Prostate gland (tissue), 2 donors: ENCODE results near the gene TCIRG1. TPM values are rescaled to one million over a fixed set of nuclear protein-coding genes. Genes with fewer than 3 reads are reported as not detected.
A peak's percentile ranks its signal among the peaks of the same experiment; 100 is the strongest.

Experiments
- DNase-seq: peaks from one replicate; pipeline ENCODE4 v3.0.0-alpha.2; 2019; ENCODE audit warnings: low spot score
- H3K27ac ChIP-seq, 2 donors: fragments of 200-600 bp; sonication (generic); 2 replicates each; pipeline ENCODE4 v1.5.1; 2017 to 2019
- H3K27me3 ChIP-seq: fragments of 200-600 bp; sonication (generic); replicated peaks from 2 replicates; pipeline ENCODE4 v1.5.1; 2019; ENCODE audit not compliant: insufficient read depth
- H3K36me3 ChIP-seq, 2 donors: fragments of 200-600 bp; sonication (generic); 1 replicate in 1 of 2; 2 replicates in 1 of 2; pipeline versions ENCODE4 v1.5.1 to v1.8.1; 2017 to 2019
- H3K4me1 ChIP-seq: fragments of 200-600 bp; sonication (generic); replicated peaks from 2 replicates; pipeline ENCODE4 v1.5.1; 2019
- H3K4me3 ChIP-seq, 2 donors: fragments of 200-600 bp; sonication (generic); 2 replicates each; pipeline ENCODE4 v1.5.1; 2017 to 2019
- H3K9me3 ChIP-seq: fragments of 200-600 bp; sonication (generic); 2 replicates; pipeline ENCODE4 v1.5.1; 2017
- POLR2A ChIP-seq: fragments of 450-650 bp; IDR thresholded peaks from one replicate; pipeline ENCODE4 v1.6.1; 2016; ENCODE audit warnings: antibody characterized with exemption, mild to moderate bottlenecking
- POLR2AphosphoS5 ChIP-seq: sonication (generic); formaldehyde crosslinking; IDR thresholded peaks from one replicate; pipeline ENCODE4 v1.6.1; 2017; ENCODE audit warnings: antibody characterized with exemption
- WGBS: methylation state at CpG from one replicate; pipeline ENCODE4 v1.1.5; 2018; 5-methylcytosine and 5-hydroxymethylcytosine counted together
- intact Hi-C: fragments of 100-400 bp; cut with DNase I; formaldehyde crosslinking; loops from one replicate; pipeline ENCODE4 v1.14.2; 2022
- total RNA-seq, 2 donors: library from RNA; depleted of rRNA; stranded (reverse); fragments of >200 nt; gene quantifications; one replicate each; pipeline ENCODE4 v1.1.0, GENCODE V29; 2016
- TF ChIP-seq, protein P1 (sequence below), 4 experiments: fragments of 200-600 bp in 2 of 4; fragments of 450-650 bp in 2 of 4; sonication (generic) in 2 of 4; IDR thresholded peaks; 1 replicate in 3 of 4; 2 replicates in 1 of 4; pipeline ENCODE4 v1.5.1; 2016 to 2019; ENCODE audit warnings: antibody characterized with exemption in 4 of 4, mild to moderate bottlenecking in 2 of 4, moderate library complexity in 2 of 4

TCIRG1 gene
- total RNA-seq, 2 donors from 2014 or later = 114 to 118 TPM

DNA sequence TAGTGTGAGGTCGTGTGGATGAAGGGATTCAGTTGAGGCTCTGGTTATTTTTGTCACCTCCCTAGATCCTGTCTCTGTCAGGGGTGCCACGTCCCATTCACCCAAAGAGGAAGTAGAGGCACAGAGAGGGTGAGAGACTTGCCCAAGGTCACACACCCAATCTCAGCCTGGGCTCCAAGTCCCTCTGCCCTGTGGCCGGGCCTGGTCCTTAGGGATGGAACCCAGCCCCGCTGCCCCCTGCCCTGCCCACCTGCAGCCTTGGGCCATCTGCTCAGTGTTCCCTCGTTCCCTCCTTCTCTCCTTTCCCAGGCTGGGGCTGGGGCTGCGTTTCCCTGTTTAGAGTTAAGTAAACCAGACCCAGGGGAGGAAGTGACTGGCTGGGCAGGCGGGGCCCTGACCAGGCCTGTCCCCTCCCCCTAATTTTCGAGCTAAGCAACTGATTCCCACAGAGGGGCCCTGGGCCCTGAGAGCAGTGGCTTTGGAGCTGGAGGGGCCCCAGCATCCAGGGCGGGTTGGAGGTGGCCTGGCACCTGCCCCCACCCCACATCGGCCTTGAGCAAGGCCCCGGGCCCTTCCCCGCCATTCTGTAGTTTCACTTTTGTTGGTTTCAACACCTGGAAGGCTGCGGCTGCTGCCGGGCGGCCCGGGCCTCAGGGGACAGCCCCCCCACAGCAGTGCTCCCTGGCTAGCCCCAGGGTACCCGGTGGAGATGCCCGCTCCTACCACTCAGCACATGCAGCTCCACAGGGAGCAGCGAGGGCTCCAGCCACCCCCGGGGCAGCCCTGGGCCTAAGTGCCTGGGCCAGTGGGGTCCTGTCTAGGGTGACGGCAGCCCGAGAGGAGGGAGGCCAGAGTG is 1.5 kb downstream of the TCIRG1 start:
- DNase-seq = peak; percentile 56
- peak overlapping the region; percentile 63 to 76 for H3K4me3 ChIP-seq
- H3K27ac ChIP-seq = peak overlapping the region; percentile 80 to 88
- TF ChIP-seq, protein P1, sequence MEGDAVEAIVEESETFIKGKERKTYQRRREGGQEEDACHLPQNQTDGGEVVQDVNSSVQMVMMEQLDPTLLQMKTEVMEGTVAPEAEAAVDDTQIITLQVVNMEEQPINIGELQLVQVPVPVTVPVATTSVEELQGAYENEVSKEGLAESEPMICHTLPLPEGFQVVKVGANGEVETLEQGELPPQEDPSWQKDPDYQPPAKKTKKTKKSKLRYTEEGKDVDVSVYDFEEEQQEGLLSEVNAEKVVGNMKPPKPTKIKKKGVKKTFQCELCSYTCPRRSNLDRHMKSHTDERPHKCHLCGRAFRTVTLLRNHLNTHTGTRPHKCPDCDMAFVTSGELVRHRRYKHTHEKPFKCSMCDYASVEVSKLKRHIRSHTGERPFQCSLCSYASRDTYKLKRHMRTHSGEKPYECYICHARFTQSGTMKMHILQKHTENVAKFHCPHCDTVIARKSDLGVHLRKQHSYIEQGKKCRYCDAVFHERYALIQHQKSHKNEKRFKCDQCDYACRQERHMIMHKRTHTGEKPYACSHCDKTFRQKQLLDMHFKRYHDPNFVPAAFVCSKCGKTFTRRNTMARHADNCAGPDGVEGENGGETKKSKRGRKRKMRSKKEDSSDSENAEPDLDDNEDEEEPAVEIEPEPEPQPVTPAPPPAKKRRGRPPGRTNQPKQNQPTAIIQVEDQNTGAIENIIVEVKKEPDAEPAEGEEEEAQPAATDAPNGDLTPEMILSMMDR (IDR thresholded peaks at IDR 0.05) = no peak
- peak; percentile 40 for TF ChIP-seq POLR2A
- peak; percentile 54 for TF ChIP-seq POLR2AphosphoS5
- no peaks in the 10 kb centered on the region for H3K9me3 ChIP-seq
- no peaks in the 10 kb centered on the region for H3K27me3 ChIP-seq
- peaks cover 0 to 18% of the 10 kb centered on the region in 2 donors for H3K36me3 ChIP-seq
- peaks cover 10% of the 10 kb centered on the region for H3K4me1 ChIP-seq
- 16% methylated on average over 18 of the region's 22 CpGs for WGBS
- intact Hi-C loops = loop anchor here (5.0 kb wide), 1 partner anchor 167 kb away; no protein-coding TSS in a partner anchor

DNA sequence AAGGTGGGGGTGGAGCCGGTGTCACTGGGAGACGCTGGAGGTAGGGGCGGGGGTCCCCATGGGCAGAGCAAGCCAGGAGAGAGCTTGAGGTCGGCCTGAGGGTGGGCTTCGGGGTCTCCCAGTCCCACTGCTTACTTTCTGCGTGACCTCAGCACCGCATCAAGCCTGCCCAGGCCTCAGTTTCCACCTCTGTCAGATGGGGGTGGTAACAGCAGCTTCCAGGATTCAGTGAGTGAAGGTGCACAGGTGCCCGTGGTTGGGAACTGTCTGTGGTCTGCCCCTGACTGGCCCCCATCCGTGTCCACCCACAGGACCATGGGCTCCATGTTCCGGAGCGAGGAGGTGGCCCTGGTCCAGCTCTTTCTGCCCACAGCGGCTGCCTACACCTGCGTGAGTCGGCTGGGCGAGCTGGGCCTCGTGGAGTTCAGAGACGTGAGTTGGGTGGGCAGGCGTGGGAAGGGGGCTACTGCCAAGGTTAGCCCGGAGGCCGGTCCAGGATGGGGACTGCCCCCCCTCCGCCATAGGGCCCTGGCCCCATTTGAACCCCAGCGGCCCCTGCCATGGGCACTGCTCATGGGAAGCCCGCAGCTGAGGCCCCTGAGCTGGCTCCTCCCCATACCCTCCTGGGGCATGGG is 2.2 kb downstream of the TCIRG1 start:
- DNase-seq = no peak
- H3K4me1 ChIP-seq = peaks cover 10% of the 10 kb centered on the region
- H3K27me3 ChIP-seq = no peaks in the 10 kb centered on the region
- TF ChIP-seq, protein P1 (IDR thresholded peaks at IDR 0.05) = no peak
- no peak for TF ChIP-seq POLR2AphosphoS5
- no peak for TF ChIP-seq POLR2A
- H3K9me3 ChIP-seq = no peaks in the 10 kb centered on the region
- intact Hi-C loops = loop anchor here (5.0 kb wide), 1 partner anchor 166 kb away; no protein-coding TSS in a partner anchor
- H3K4me3 ChIP-seq = peak overlapping the region; percentile 63 to 76
- peak overlapping the region; percentile 80 to 88 for H3K27ac ChIP-seq
- WGBS = 87% methylated on average over 14 of the region's 23 CpGs
- peaks cover 0 to 18% of the 10 kb centered on the region in 2 donors for H3K36me3 ChIP-seq

DNA sequence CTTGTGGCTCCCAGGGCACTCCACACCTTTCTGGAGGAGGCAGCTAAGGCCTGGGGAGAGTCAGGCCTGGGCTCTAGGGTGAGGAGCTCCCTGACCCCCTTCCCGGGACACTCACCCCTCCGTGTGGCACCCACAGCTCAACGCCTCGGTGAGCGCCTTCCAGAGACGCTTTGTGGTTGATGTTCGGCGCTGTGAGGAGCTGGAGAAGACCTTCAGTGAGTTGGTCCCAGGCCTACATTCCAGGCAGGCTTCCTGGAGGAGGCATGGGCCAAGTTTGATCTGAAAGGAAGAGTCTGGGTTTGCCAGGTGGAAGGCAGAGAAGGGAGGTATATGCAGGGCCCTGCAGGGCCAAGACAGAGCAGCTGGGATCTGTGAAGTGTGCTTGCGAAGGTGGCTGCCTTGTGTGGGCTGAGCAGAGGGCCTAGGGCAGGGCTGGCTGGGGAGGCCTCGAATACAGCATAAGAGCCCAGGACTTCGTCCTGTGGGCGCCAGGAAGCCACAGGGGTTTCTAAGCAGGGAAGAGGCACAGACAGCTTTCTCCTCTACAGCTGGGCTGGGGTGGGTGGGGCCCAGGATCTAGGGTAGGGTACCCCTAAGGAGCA is 2.9 kb downstream of the TCIRG1 start:
- no peaks in the 10 kb centered on the region for H3K27me3 ChIP-seq
- 85% methylated on average over 12 of the region's 12 CpGs for WGBS
- peaks cover 0 to 12% of the 10 kb centered on the region in 2 donors for H3K36me3 ChIP-seq
- peaks cover 10% of the 10 kb centered on the region for H3K4me1 ChIP-seq
- H3K27ac ChIP-seq = peak overlapping the region; percentile 80 to 88
- no peak overlapping the region for H3K4me3 ChIP-seq
- TF ChIP-seq POLR2AphosphoS5 = no peak
- no peak for TF ChIP-seq POLR2A
- TF ChIP-seq, protein P1 (IDR thresholded peaks at IDR 0.05) = no peak
- intact Hi-C loops = loop anchor here (5.0 kb wide), 1 partner anchor 166 kb away; no protein-coding TSS in a partner anchor
- no peak for DNase-seq
- H3K9me3 ChIP-seq = no peaks in the 10 kb centered on the region

DNA sequence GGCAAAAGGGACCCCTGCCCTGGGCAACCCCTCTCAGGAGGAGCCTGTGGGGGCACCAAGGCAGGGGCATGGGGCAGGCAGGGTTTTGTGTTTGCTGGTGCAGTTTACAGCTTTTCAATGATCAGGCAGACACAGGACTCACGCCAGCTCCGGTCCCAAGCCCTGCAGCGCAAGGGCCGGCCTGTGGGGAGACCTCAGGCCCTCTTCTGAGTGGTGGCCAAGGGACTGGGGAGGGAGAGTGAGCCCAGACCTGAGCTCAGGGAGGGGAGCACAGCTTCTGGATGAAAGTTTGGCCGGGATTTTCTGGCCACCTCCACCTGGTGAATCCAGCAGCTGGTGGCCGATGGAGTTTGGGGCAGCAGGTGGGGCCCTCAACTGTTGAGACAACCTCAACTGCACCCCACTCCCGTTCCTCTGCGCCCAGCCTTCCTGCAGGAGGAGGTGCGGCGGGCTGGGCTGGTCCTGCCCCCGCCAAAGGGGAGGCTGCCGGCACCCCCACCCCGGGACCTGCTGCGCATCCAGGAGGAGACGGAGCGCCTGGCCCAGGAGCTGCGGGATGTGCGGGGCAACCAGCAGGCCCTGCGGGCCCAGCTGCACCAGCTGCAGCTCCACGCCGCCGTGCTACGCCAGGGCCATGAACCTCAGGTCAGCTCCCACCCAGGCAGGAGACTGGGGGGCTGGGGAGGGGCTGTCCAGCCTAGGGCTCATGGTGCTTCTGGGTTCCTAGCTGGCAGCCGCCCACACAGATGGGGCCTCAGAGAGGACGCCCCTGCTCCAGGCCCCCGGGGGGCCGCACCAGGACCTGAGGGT is 3.6 kb downstream of the TCIRG1 start:
- DNase-seq = no peak
- WGBS = 92% methylated on average over 25 of the region's 27 CpGs
- no peak overlapping the region for H3K4me3 ChIP-seq
- TF ChIP-seq POLR2A = no peak
- no peak for TF ChIP-seq POLR2AphosphoS5
- TF ChIP-seq, protein P1 (IDR thresholded peaks at IDR 0.05) = no peak
- no peaks in the 10 kb centered on the region for H3K27me3 ChIP-seq
- no peaks in the 10 kb centered on the region for H3K9me3 ChIP-seq
- H3K4me1 ChIP-seq = peaks cover 10% of the 10 kb centered on the region
- H3K36me3 ChIP-seq = peaks cover 0 to 12% of the 10 kb centered on the region in 2 donors
- intact Hi-C loops = loop anchor here (5.0 kb wide), 1 partner anchor 165 kb away; no protein-coding TSS in a partner anchor
- H3K27ac ChIP-seq = peak overlapping the region; percentile 58 to 88
